Psoas muscle (tissue), 8 donors: ENCODE data around the gene CD79B. TPM values are rescaled to one million over a fixed set of nuclear protein-coding genes. Genes with fewer than 3 reads are reported as not detected.

ENCODE experiments used
- ATAC-seq, 4 donors: fragments of 200-7000 bp; cut with Tn5 transposase; one replicate each; pipeline ENCODE4 v1.9.1; 2020; ENCODE audit warnings: moderate library complexity in 3 of 4, mild to moderate bottlenecking in 2 of 4
- DNase-seq, 2 donors: peaks; one replicate each; pipeline ENCODE4 v3.0.0-alpha.2; 2020
- H3K27ac ChIP-seq: fragments of 200-600 bp; one replicate; pipeline ENCODE4 v1.8.0; 2022
- H3K27me3 ChIP-seq, 3 donors: fragments of 200-600 bp in 1 of 3; one replicate each; pipeline versions ENCODE4 v1.6.1 to v1.8.0; 2013 to 2022; ENCODE audit warnings: low read length in 2 of 3, mild to moderate bottlenecking in 2 of 3, moderate library complexity in 1 of 3; ENCODE audit not compliant: insufficient read depth in 3 of 3
- H3K36me3 ChIP-seq, 2 donors: fragments of 200-600 bp in 1 of 2; one replicate each; pipeline versions ENCODE4 v1.6.1 to v1.8.0; 2013 to 2022; ENCODE audit warnings: low read depth in 1 of 2, mild to moderate bottlenecking in 1 of 2, moderate library complexity in 1 of 2; ENCODE audit not compliant: insufficient read depth in 1 of 2
- H3K4me1 ChIP-seq: fragments of 200-600 bp; one replicate; pipeline ENCODE4 v1.8.0; 2022
- H3K4me3 ChIP-seq: fragments of 200-600 bp; one replicate; pipeline ENCODE4 v1.8.0; 2022; ENCODE audit warnings: mild to moderate bottlenecking
- H3K9me3 ChIP-seq: fragments of 200-600 bp; one replicate; pipeline ENCODE4 v1.8.0; 2022
- CTCF ChIP-seq: fragments of 200-600 bp; IDR thresholded peaks from one replicate; pipeline ENCODE4 v1.8.0; 2022; ENCODE audit warnings: antibody characterized with exemption
- whole genome bisulfite sequencing, 3 donors: extraction: QIAGEN DNeasy Blood & Tissue Kit; methylation state at CpG; one replicate each; pipeline versions ENCODE4 v1.1.6 to v1.1.7; 2013; 5-methylcytosine and 5-hydroxymethylcytosine counted together
- intact Hi-C, 2 donors: fragments of 100-400 bp; cut with DNase I; formaldehyde crosslinking; loops; one replicate each; pipeline versions ENCODE4 v1.11.0 to v1.14.2; 2022
- polyA plus RNA-seq, 3 donors: library from polyadenylated mRNA; stranded (reverse); fragments of 200-250 nt; gene quantifications; one replicate each; pipeline ENCODE4 v1.2.3, GENCODE V29; 2013
- total RNA-seq, 4 donors: library from RNA; stranded (reverse); fragmentation: NEBNext Ultra II Directional in 2 of 4; extraction: Animal tissue kit (Norgen Biotek cat#: 25700) in 2 of 4; gene quantifications; one replicate each; pipeline versions ENCODE4 v1.2.1 to v1.2.4, GENCODE V29; 2021 to 2023
- donor health status: healthy with polysubstance abuse.
- donor health status: DM: no; HTN: no; CAD: no; lungs with moderate emphysema.
- donor health status: Bipolar disorder and iron deficiency.
- donor health status: healthy.
- donor health status: DM: yes; HTN: yes; CAD: no.
- donor health status: DM: no; HTN: no; CAD: no.
- donor health status: DM: no; HTN: no; CAD: no.
- donor health status: DM: yes; HTN: yes; CAD: no.

The CD79B gene
- total and polyA plus RNA-seq, 7 donors = 1.9 to 5.7 (median 3.7) TPM

DNA sequence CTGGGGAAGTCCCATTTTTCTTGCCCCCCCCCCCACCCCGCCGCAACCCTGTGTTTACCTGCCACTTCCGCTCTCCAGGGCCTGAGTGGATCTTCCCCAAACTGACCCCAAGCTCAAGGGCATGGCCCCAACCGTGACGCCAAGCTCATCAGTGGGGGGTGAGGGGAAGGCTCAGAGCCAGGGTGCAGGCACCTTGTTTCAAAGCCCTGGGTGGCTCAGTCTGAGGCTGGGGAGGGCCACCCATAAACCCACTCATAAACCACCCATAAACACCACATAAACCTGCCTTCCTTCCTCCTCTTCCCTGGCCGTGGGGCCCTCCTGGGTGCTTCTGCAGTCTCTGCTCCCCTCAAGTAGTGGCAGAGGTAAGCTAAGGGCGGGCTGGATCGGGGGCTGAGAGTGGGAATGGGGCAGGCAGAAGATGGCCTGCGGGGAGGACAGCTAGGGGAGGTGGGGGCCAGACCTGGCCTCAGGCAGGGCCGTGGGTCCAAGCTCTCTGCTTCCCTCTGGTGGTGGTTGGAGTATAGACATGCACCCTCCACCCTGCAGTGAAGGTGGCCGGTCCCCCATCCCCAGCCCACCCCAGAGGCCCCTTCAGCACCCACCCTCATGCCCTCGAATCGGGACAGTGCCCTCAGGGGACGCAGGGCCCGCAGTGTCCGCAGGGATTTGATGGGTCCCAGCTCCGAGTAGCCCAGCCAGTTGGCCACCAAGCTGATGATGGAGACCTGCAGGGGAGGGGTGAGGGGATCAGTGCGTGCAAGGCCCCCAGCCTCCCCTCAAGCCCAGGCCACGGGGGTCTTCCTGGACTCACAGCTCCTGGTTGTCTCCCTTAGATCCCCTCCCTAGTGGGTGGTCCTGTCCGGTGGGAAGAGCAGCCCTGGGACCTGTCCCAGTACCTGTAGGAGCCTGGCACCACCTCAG is 14.6 kb upstream of the CD79B start:
- 34 to 58% (median 39%) methylated on average over 18 to 20 of the region's 20 CpGs for WGBS, 3 donors
- ATAC-seq (peak; percentile 56 to 65 (median 63)), DNase-seq (peak in 1 of 2 donors; percentile 76)
- Histone ChIP-seq H3K4me3 (no peak overlapping the region), H3K36me3 (peaks cover 0 to 81% of the 10 kb centered on the region in 2 donors), H3K4me1 (peaks cover 37% of the 10 kb centered on the region), H3K27ac (peak overlapping the region; percentile 16), H3K9me3 (no peaks in the 10 kb centered on the region), H3K27me3 (no peaks in the 10 kb centered on the region)
- TF ChIP-seq CTCF = peak; percentile 73
- intact Hi-C loops = no loop called here

- intact Hi-C loops = no loop called here
- Histone ChIP-seq H3K27ac (no peak overlapping the region), H3K9me3 (no peaks in the 10 kb centered on the region), H3K27me3 (no peaks in the 10 kb centered on the region), H3K4me3 (no peak overlapping the region), H3K36me3 (peaks cover 0 to 81% of the 10 kb centered on the region in 2 donors), H3K4me1 (peaks cover 33% of the 10 kb centered on the region)
- TF ChIP-seq CTCF = no peak
- ATAC-seq (no peak), DNase-seq (no peak)
- WGBS, 3 donors = 64 to 81% (median 67%) methylated on average over 5 to 6 of the region's 6 CpGs
These were observed 13.8 kb upstream of the CD79B start for GRCh38 chr17:63945784-63946439.

- Histone ChIP-seq H3K27me3 (no peaks in the 10 kb centered on the region), H3K36me3 (peaks cover 0 to 87% of the 10 kb centered on the region in 2 donors), H3K27ac (no peak overlapping the region), H3K9me3 (no peaks in the 10 kb centered on the region), H3K4me1 (peaks cover 23% of the 10 kb centered on the region), H3K4me3 (no peak overlapping the region)
- intact Hi-C loops = no loop called here
- DNase-seq (peak in 1 of 2 donors; percentile 81), ATAC-seq (peak in 2 of 4 donors; percentile 40 to 55)
- TF ChIP-seq CTCF = no peak
- 50 to 76% (median 53%) methylated on average over 21 to 24 of the region's 24 CpGs for WGBS, 3 donors
These were observed 12.8 kb upstream of the CD79B start for GRCh38 chr17:63944736-63945499.

DNA sequence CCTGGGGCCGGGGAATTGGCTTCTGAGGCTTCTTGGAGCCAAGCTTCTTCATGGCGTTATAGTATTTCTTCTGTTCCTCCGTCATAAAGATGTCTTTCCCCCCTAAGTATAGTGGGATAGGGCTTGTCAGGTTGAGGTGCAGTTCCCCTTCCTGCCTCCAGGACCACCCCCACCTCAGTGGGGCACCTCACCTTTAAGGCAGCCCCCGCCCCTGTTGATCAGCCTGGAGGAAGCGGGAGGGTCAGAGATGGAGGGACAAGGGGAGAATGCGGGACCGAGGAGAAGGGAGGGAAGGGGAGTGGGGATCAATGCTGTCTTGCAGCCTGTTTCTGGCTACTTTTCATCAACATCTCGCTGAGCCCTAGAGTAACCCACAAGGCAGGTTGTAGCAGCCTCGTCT is 11.6 kb upstream of the CD79B start:
- H3K9me3 ChIP-seq = no peaks in the 10 kb centered on the region
- no peak for ATAC-seq
- WGBS, 3 donors = 78 to 87% (median 81%) methylated on average over 9 of the region's 9 CpGs
- peaks cover 11% of the 10 kb centered on the region for H3K4me1 ChIP-seq
- DNase-seq = no peak
- TF ChIP-seq CTCF = no peak
- H3K36me3 ChIP-seq = peaks cover 0 to 90% of the 10 kb centered on the region in 2 donors
- intact Hi-C loops = no loop called here
- H3K27me3 ChIP-seq = no peaks in the 10 kb centered on the region
- no peak overlapping the region for H3K27ac ChIP-seq
- H3K4me3 ChIP-seq = no peak overlapping the region
